Trophoblast cell (in vitro differentiated cells and primary cell): Measurements from ENCODE around the gene TNF.

ENCODE experiments used
- DNase-seq, 2 donors: peaks; one replicate each; pipeline ENCODE4 v3.0.0-alpha.2; 2016
- H2AFZ ChIP-seq: 2 replicates; pipeline ENCODE4 v1.6.1; 2013; ENCODE audit warnings: low read length, moderate library complexity, mild to moderate bottlenecking; ENCODE audit not compliant: insufficient read depth, poor library complexity
- H2AK5ac ChIP-seq: 2 replicates; pipeline ENCODE4 v1.6.1; 2013; ENCODE audit warnings: mild to moderate bottlenecking, low read length
- H2BK120ac ChIP-seq: 2 replicates; pipeline ENCODE4 v1.6.1; 2013; ENCODE audit warnings: low read length, mild to moderate bottlenecking, moderate library complexity; ENCODE audit not compliant: insufficient read depth, poor library complexity
- H2BK12ac ChIP-seq: 2 replicates; pipeline ENCODE4 v1.6.1; 2013; ENCODE audit warnings: mild to moderate bottlenecking, low read length, moderate library complexity
- H2BK5ac ChIP-seq: 2 replicates; pipeline ENCODE4 v1.6.1; 2013; ENCODE audit warnings: low read length, low read depth, moderate library complexity, mild to moderate bottlenecking; ENCODE audit not compliant: poor library complexity
- H3K14ac ChIP-seq: 2 replicates; pipeline ENCODE4 v1.6.1; 2013; ENCODE audit warnings: mild to moderate bottlenecking, low read length
- H3K18ac ChIP-seq: 2 replicates; pipeline ENCODE4 v1.6.1; 2013; ENCODE audit warnings: mild to moderate bottlenecking, low read length
- H3K23ac ChIP-seq: 2 replicates; pipeline ENCODE4 v1.6.1; 2013; ENCODE audit warnings: low read length
- H3K27ac ChIP-seq: 2 replicates; pipeline ENCODE4 v1.5.1; 2013; ENCODE audit warnings: low read depth, mild to moderate bottlenecking, inconsistent platforms, low read length, moderate library complexity
- H3K27me3 ChIP-seq: 2 replicates; pipeline ENCODE4 v1.6.1; 2013; ENCODE audit warnings: inconsistent platforms, mild to moderate bottlenecking, low read length, moderate library complexity; ENCODE audit not compliant: insufficient read depth
- H3K36me3 ChIP-seq, 2 experiments: 1 replicate in 1 of 2; 2 replicates in 1 of 2; pipeline ENCODE4 v1.6.1; 2013; ENCODE audit warnings: low read length in 2 of 2, mild to moderate bottlenecking in 2 of 2, moderate library complexity in 1 of 2; ENCODE audit not compliant: insufficient read depth in 2 of 2, control insufficient read depth in 1 of 2
- H3K4ac ChIP-seq: 2 replicates; pipeline ENCODE4 v1.6.1; 2013; ENCODE audit warnings: low read depth, mild to moderate bottlenecking, low read length, moderate library complexity
- H3K4me1 ChIP-seq, 2 experiments: 1 replicate in 1 of 2; 2 replicates in 1 of 2; pipeline ENCODE4 v1.6.1; 2013; ENCODE audit warnings: low read length in 2 of 2, mild to moderate bottlenecking in 2 of 2, moderate library complexity in 1 of 2; ENCODE audit not compliant: insufficient read depth in 2 of 2, control insufficient read depth in 1 of 2
- H3K4me2 ChIP-seq: 2 replicates; pipeline ENCODE4 v1.6.1; 2013; ENCODE audit warnings: inconsistent platforms, mild to moderate bottlenecking, low read length, moderate library complexity
- H3K4me3 ChIP-seq: 2 replicates; pipeline ENCODE4 v1.5.1; 2013; ENCODE audit warnings: mild to moderate bottlenecking, low read depth, low read length, inconsistent platforms
- H3K79me1 ChIP-seq: one replicate; pipeline ENCODE4 v1.6.1; 2013; ENCODE audit warnings: low read length
- H3K79me2 ChIP-seq: 2 replicates; pipeline ENCODE4 v1.6.1; 2013; ENCODE audit warnings: low read length, mild to moderate bottlenecking; ENCODE audit not compliant: control insufficient read depth, insufficient read depth, poor library complexity
- H3K9ac ChIP-seq: 2 replicates; pipeline ENCODE4 v1.6.1; 2013; ENCODE audit warnings: mild to moderate bottlenecking, low read length
- H3K9me3 ChIP-seq: 2 replicates; pipeline ENCODE4 v1.6.1; 2013; ENCODE audit warnings: low read depth, mild to moderate bottlenecking, control low read depth, inconsistent platforms, low read length; ENCODE audit not compliant: insufficient read depth
- H4K12ac ChIP-seq: 2 replicates; pipeline ENCODE4 v1.6.1; 2013; ENCODE audit warnings: low read depth, mild to moderate bottlenecking, low read length, moderate library complexity
- H4K8ac ChIP-seq: 2 replicates; pipeline ENCODE4 v1.6.1; 2013; ENCODE audit warnings: low read depth, mild to moderate bottlenecking, low read length, moderate library complexity
- H4K91ac ChIP-seq: one replicate; pipeline ENCODE4 v1.6.1; 2013; ENCODE audit warnings: low read depth, mild to moderate bottlenecking, low read length, moderate library complexity
- WGBS: extraction: QIAGEN DNeasy Blood & Tissue Kit; methylation state at CpG from one replicate; pipeline ENCODE4 v1.1.7; 2013; ENCODE audit warnings: missing lambda C conversion rate; ENCODE audit not compliant: insufficient read length, insufficient coverage; ENCODE audit errors: extremely low coverage; 5-methylcytosine and 5-hydroxymethylcytosine counted together

Gene TNF

DNA sequence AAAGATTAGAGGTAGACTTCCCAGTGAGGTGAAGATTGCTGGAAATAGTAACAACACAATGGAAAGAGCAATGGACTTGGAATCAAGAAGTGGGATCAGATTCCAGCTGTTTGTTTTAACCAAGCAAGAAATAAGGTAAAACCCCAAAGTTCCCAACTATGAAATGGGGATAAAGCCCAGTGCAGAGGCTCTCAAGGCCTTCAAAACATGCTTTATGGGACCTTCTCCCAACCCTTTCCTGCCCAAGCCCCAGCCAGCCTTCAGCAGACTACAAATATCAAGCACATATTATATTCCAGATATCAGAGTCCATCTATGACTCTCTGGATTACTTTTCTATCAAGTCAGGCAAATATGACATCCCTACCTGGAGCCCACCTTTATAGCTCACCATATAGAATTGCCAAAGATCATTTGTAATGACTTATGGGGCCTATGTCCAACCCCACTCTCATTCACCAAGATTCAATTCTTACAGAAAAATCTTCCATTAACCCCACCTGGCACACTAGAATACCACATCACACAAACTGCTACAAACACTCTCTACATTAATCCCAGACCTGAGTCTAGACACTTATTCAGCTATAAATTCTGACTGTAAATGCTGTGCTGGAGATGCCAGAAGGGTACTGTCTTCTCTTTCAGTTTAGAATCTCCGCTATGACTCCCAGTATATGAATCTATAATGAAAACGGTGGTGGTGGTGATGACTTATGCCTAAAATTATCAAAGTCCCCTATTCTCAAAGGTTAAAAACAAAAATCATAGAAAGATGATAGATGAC is 39.6 kb upstream of the TNF start:
- no peak overlapping the region for H2AFZ ChIP-seq
- no peak overlapping the region for H3K4ac ChIP-seq
- H3K9me3 ChIP-seq, result no peaks in the 10 kb centered on the region
- no peak overlapping the region for H2BK5ac ChIP-seq
- no peaks in the 10 kb centered on the region for H3K79me1 ChIP-seq
- H4K8ac ChIP-seq, result no peak overlapping the region
- no peaks in the 10 kb centered on the region for H3K27me3 ChIP-seq
- H3K14ac ChIP-seq, result no peak overlapping the region
- no peak for DNase-seq
- no peak overlapping the region for H3K27ac ChIP-seq
- H4K12ac ChIP-seq, result no peak overlapping the region
- peaks cover 12% of the 10 kb centered on the region for H3K79me2 ChIP-seq
- H3K4me3 ChIP-seq, result no peak overlapping the region
- no peak overlapping the region for H3K4me2 ChIP-seq
- peaks cover 6% of the 10 kb centered on the region in 2 experiments for H3K4me1 ChIP-seq
- no peak overlapping the region for H3K9ac ChIP-seq
- no CpG with 5 or more reads among the region's 2 CpGs for WGBS
- H2BK120ac ChIP-seq, result no peak overlapping the region
- H3K18ac ChIP-seq, result no peak overlapping the region
- peaks cover 57 to 88% of the 10 kb centered on the region in 2 experiments for H3K36me3 ChIP-seq
- H2BK12ac ChIP-seq, result no peak overlapping the region
- no peak overlapping the region for H3K23ac ChIP-seq
- H2AK5ac ChIP-seq, result no peak overlapping the region
- no peak overlapping the region for H4K91ac ChIP-seq

GRCh38 chr6:31538805-31539400 is 36.5 kb upstream of the TNF start:
- H3K9me3 ChIP-seq, result no peaks in the 10 kb centered on the region
- no peak overlapping the region for H3K18ac ChIP-seq
- H3K23ac ChIP-seq, result no peak overlapping the region
- peaks cover 6% of the 10 kb centered on the region in 2 experiments for H3K4me1 ChIP-seq
- H3K27me3 ChIP-seq, result no peaks in the 10 kb centered on the region
- no peak overlapping the region for H3K4me2 ChIP-seq
- no peak for DNase-seq
- H3K9ac ChIP-seq, result no peak overlapping the region
- H2BK120ac ChIP-seq, result no peak overlapping the region
- no peak overlapping the region for H2BK12ac ChIP-seq
- peak overlapping the region; percentile 70 for H3K4ac ChIP-seq
- H4K8ac ChIP-seq, result no peak overlapping the region
- H3K79me1 ChIP-seq, result peaks cover 10% of the 10 kb centered on the region
- no peak overlapping the region for H4K12ac ChIP-seq
- no peak overlapping the region for H3K14ac ChIP-seq
- WGBS, result no CpG with 5 or more reads among the region's 6 CpGs
- no peak overlapping the region for H3K4me3 ChIP-seq
- H2AK5ac ChIP-seq, result no peak overlapping the region
- peaks cover 41 to 60% of the 10 kb centered on the region in 2 experiments for H3K36me3 ChIP-seq
- no peak overlapping the region for H2BK5ac ChIP-seq
- no peak overlapping the region for H2AFZ ChIP-seq
- H3K27ac ChIP-seq, result no peak overlapping the region
- H4K91ac ChIP-seq, result no peak overlapping the region
- peaks cover 20% of the 10 kb centered on the region for H3K79me2 ChIP-seq

DNA sequence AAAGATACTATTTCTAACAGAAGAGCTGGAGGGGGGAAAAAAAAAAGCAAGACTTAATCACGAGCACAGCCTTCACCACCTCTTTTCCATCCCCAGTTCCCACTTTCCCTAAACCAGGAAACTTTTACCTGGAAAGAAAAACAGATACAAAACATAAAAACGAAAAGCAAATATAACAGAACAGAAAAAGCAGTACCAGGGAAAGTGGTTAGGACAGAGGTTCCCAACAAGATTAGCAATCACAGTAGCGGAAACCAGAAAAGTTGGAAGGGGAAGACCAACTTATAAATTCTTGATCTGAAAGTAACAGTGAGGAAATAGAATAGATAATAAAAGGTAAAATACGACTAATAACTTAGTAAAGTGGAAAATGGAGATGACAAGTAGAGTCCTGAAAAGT is 34.7 kb upstream of the TNF start:
- no peak overlapping the region for H3K9ac ChIP-seq
- H3K23ac ChIP-seq, result no peak overlapping the region
- no peak overlapping the region for H3K27ac ChIP-seq
- H2AK5ac ChIP-seq, result no peak overlapping the region
- no peak overlapping the region for H2BK5ac ChIP-seq
- H4K12ac ChIP-seq, result no peak overlapping the region
- no peaks in the 10 kb centered on the region for H3K9me3 ChIP-seq
- H3K4me3 ChIP-seq, result peak overlapping the region; percentile 82
- no peak overlapping the region for H4K91ac ChIP-seq
- H3K4ac ChIP-seq, result peak overlapping the region; percentile 90
- no CpG with 5 or more reads among the region's 4 CpGs for WGBS
- no peak for DNase-seq
- peaks cover 25 to 44% of the 10 kb centered on the region in 2 experiments for H3K36me3 ChIP-seq
- H4K8ac ChIP-seq, result no peak overlapping the region
- H2AFZ ChIP-seq, result no peak overlapping the region
- peaks cover 6% of the 10 kb centered on the region in 2 experiments for H3K4me1 ChIP-seq
- H3K18ac ChIP-seq, result no peak overlapping the region
- H3K27me3 ChIP-seq, result no peaks in the 10 kb centered on the region
- no peak overlapping the region for H2BK120ac ChIP-seq
- no peak overlapping the region for H2BK12ac ChIP-seq
- no peak overlapping the region for H3K14ac ChIP-seq
- peaks cover 20% of the 10 kb centered on the region for H3K79me2 ChIP-seq
- peak overlapping the region; percentile 83 for H3K4me2 ChIP-seq
- H3K79me1 ChIP-seq, result peaks cover 10% of the 10 kb centered on the region

GRCh38 chr6:31541059-31541657 is 34.2 kb upstream of the TNF start:
- H3K4me2 ChIP-seq, result peak overlapping the region; percentile 83
- no peak overlapping the region for H2BK12ac ChIP-seq
- peak overlapping the region; percentile 32 for H4K12ac ChIP-seq
- peak overlapping the region; percentile 65 for H4K8ac ChIP-seq
- H3K4me1 ChIP-seq, result peaks cover 6% of the 10 kb centered on the region in 2 experiments
- H2AFZ ChIP-seq, result peak overlapping the region; percentile 3
- H2AK5ac ChIP-seq, result peak overlapping the region; percentile 14
- peak overlapping the region; percentile 90 for H3K4ac ChIP-seq
- WGBS, result no CpG with 5 or more reads among the region's 21 CpGs
- DNase-seq, result peak in 1 of 2 donors; percentile 33
- H4K91ac ChIP-seq, result peak overlapping the region; percentile 92
- peak overlapping the region; percentile 81 for H2BK5ac ChIP-seq
- H3K79me2 ChIP-seq, result peaks cover 20% of the 10 kb centered on the region
- H3K36me3 ChIP-seq, result peaks cover 25 to 39% of the 10 kb centered on the region in 2 experiments
- H3K79me1 ChIP-seq, result peaks cover 10% of the 10 kb centered on the region
- peak overlapping the region; percentile 95 for H3K9ac ChIP-seq
- peak overlapping the region; percentile 54 for H3K18ac ChIP-seq
- peak overlapping the region; percentile 29 for H3K14ac ChIP-seq
- no peaks in the 10 kb centered on the region for H3K27me3 ChIP-seq
- peak overlapping the region; percentile 3 for H2BK120ac ChIP-seq
- no peak overlapping the region for H3K23ac ChIP-seq
- H3K4me3 ChIP-seq, result peak overlapping the region; percentile 82
- peak overlapping the region; percentile 87 for H3K27ac ChIP-seq
- H3K9me3 ChIP-seq, result no peaks in the 10 kb centered on the region
